PC-9 (cell line): ENCODE measurements around the gene PPP1R18. TPM values are rescaled to one million over a fixed set of nuclear protein-coding genes. Genes with fewer than 3 reads are reported as not detected.
"Not testable (repeated sequence)": the region's sequence is repeated elsewhere in the genome, so short reads cannot be mapped to it uniquely, and the experiment has no call there.

Experiments
- BruUV-seq: library from RNA; stranded (reverse); fragments of 400-500 nt; replicated peaks from 2 replicates; lab custom pipeline; 2021; lab: Mats Ljungman, UMichigan
- CTCF ChIA-PET: fragments of 300-600 bp; sonication (Branson Sonifier 250); formaldehyde crosslinking; loops from one replicate; lab custom pipeline; 2022; ENCODE audit warnings: antibody characterized with exemption; lab: Charles Lee
- POLR2A ChIA-PET: fragments of 300-600 bp; sonication (Branson Sonifier 250); formaldehyde crosslinking; loops from one replicate; lab custom pipeline; 2022; ENCODE audit warnings: antibody characterized with exemption; ENCODE audit not compliant: unreplicated experiment; lab: Charles Lee
- DNase-seq, 2 experiments: peaks; one replicate each; pipeline versions ENCODE4 v3.0.0 to v3.0.0-alpha.2; 2015 to 2022; ENCODE audit warnings: mixed read lengths in 1 of 2
- H2AFZ ChIP-seq: fragments of 200-600 bp; sonication (generic); 2 replicates; pipeline ENCODE4 v1.8.1; 2017; ENCODE audit warnings: antibody characterized with exemption
- H3F3A ChIP-seq: fragments of 200-600 bp; sonication (generic); 2 replicates; pipeline ENCODE4 v1.8.1; 2017; ENCODE audit warnings: antibody characterized with exemption, mild to moderate bottlenecking, low read depth; ENCODE audit not compliant: insufficient read depth
- H3K27ac ChIP-seq: fragments of 200-600 bp; sonication (generic); 2 replicates; pipeline ENCODE4 v1.6.1; 2016; ENCODE audit warnings: mixed run types
- H3K27me3 ChIP-seq: fragments of 200-600 bp; sonication (generic); 2 replicates; pipeline ENCODE4 v1.6.1; 2016; ENCODE audit warnings: low read depth, mixed run types; ENCODE audit not compliant: insufficient read depth
- H3K36me3 ChIP-seq: fragments of 200-600 bp; sonication (generic); 2 replicates; pipeline ENCODE4 v1.6.1; 2016; ENCODE audit warnings: low read depth, mixed run types
- H3K4me1 ChIP-seq: fragments of 200-600 bp; sonication (generic); replicated peaks from 2 replicates; pipeline ENCODE4 v1.6.1; 2016; ENCODE audit warnings: mixed run types; ENCODE audit not compliant: insufficient read depth
- H3K4me2 ChIP-seq: fragments of 200-600 bp; sonication (generic); 2 replicates; pipeline ENCODE4 v1.6.1; 2017; ENCODE audit warnings: mixed run types
- H3K4me3 ChIP-seq: fragments of 200-600 bp; sonication (generic); 2 replicates; pipeline ENCODE4 v1.6.1; 2016; ENCODE audit warnings: mixed run types
- H3K79me2 ChIP-seq: fragments of 200-600 bp; sonication (generic); 2 replicates; pipeline ENCODE4 v1.6.1; 2017; ENCODE audit warnings: low read depth, mixed run types
- H3K9me2 ChIP-seq: fragments of 200-600 bp; sonication (generic); 2 replicates; pipeline ENCODE4 v1.8.1; 2017; ENCODE audit warnings: mild to moderate bottlenecking; ENCODE audit not compliant: insufficient read depth
- H3K9me3 ChIP-seq: fragments of 200-600 bp; sonication (generic); 2 replicates; pipeline ENCODE4 v1.8.1; 2016; ENCODE audit warnings: low read depth; ENCODE audit not compliant: insufficient read depth
- H4K20me1 ChIP-seq: fragments of 200-600 bp; sonication (generic); 2 replicates; pipeline ENCODE4 v1.8.1; 2017; ENCODE audit not compliant: insufficient read depth
- CTCF ChIP-seq: fragments of 200-600 bp; sonication (generic); conservative IDR thresholded peaks from 2 replicates; pipeline ENCODE4 v1.6.1; 2017; ENCODE audit warnings: mixed run types, antibody characterized with exemption, mild to moderate bottlenecking, moderate library complexity
- EZH2 ChIP-seq: fragments of 200-600 bp; sonication (generic); IDR thresholded peaks from 2 replicates; pipeline ENCODE4 v1.8.0; 2017; ENCODE audit warnings: antibody characterized with exemption, low read depth
- intact Hi-C: fragments of 100-400 bp; cut with micrococcal nuclease; formaldehyde crosslinking; loops from one replicate; pipeline ENCODE4 v1.10.0; 2022; ENCODE audit not compliant: unreplicated experiment
- total RNA-seq: library from RNA; stranded (reverse); gene quantifications from 2 replicates; pipeline ENCODE4 v1.2.3, GENCODE V29; 2021

PPP1R18 gene
- total RNA-seq, 1 experiment from 2014 or later, result 68.6 TPM

DNA sequence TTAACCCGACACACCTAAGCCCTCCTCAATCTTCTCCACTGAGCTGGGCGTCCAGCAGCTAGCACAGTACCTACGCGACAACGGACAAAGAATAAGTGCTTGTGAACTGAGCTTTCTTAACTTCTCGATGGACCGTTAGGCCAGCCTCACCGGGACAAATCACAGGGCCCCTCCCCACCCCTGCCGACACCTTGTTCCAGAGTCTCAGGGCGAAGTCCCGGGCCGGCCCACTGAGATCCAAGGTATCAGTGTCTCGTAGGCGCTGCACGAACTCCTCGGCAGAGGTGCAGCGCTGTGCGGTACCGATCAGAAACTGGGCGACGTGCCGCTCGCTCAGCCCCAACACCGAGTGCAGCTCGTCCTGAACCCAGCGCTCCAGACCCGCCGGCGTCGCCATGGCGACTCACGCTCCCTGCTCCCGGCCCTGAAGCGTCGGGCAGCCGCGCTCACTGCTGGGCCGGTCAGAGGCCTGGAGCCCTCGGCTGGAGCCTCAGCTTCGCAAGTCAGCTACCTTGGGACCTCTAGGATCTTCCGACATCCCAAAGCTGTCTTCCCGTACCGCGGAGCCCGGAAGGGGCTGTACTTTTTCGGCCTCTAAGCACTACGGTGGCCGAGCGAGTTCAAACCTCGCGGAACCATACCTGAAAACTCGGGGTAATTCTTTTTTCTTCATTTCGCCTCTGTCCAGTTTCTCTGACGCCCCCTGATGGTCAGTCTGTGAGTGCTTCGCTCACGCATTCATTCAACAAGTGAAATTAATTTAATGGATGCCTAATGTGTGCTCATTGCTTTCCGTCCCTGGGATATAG lies 13.8 kb downstream of the PPP1R18 start, which contains the start of gene DHX16:
TSS of gene DHX16 (minus strand) at position 562 of the 809 bp plus-strand sequence. CDS start at position 397, 165 bp downstream.
- intact Hi-C loops, result loop anchor here (2.0 kb wide), 2 partner anchors 132 to 190 kb away; no protein-coding TSS in a partner anchor

DNA sequence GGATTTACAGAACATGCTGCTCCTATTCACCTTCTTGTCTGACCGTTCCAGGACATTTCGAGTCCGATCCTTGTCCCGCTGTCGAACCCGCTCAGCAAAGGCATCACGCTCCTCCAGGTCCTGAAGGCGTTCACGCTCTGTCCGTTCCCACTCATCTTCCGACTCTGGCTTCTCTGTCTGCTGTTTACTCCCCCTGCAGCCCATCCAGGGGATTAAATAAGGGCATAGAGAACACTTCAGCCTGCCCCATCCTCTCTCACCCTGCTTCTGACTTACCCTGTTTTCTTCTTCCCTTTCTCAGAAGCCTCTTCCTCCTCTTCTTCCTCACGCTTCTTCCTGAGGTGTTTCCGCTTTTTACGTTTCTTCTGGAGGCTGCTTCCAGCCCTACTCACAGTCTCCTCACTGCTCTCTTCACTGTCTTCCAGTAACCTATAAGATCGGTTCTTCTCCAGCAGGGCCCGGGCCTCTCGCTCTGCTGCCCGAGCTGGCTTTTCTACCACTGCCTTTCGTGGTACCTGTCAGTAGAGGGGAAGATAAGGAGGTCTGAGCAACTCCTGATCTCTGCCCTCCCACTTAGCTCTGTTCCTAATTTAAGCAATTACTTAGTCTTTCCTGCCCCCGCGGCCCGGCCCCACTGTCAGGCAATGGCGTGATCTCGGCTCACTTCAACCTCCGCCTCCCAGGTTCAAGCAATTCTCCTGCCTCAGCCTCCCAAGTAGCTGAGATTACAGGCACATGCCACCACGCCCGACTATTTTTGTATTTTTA lies 15.5 kb downstream of the PPP1R18 start:
- H3K9me2 ChIP-seq, result no peaks in the 10 kb centered on the region
- no TSS peak for BruUV-seq
- H3K79me2 ChIP-seq, result peaks cover 22% of the 10 kb centered on the region
- POLR2A ChIA-PET, result no interaction called here
- no peak overlapping the region for H3K27ac ChIP-seq
- no peaks in the 10 kb centered on the region for H3K27me3 ChIP-seq
- no peaks in the 10 kb centered on the region for H3K9me3 ChIP-seq
- TF ChIP-seq EZH2 (no peak), CTCF (no peak)
- DNase-seq, result no peak
- peaks cover 17% of the 10 kb centered on the region for H3K4me1 ChIP-seq
- no peaks in the 10 kb centered on the region; the same call in none of the 2 replicates for H4K20me1 ChIP-seq
- H3K36me3 ChIP-seq, result no peaks in the 10 kb centered on the region; the same call in 1 of the 2 replicates
- intact Hi-C loops, result no loop called here
- H3K4me3 ChIP-seq, result no peak overlapping the region; the same call in 1 of the 2 replicates
- H2AFZ ChIP-seq, result no peak overlapping the region
- H3F3A ChIP-seq, result peaks cover 8% of the 10 kb centered on the region; the same call in 1 of the 2 replicates
- CTCF ChIA-PET, result interaction anchor here (0.6 to 0.7 kb wide), 2 partner anchors 92 to 169 kb away, joined by 3 read pairs; no protein-coding TSS in a partner anchor
- peak overlapping the region; percentile 79 for H3K4me2 ChIP-seq

More for the DNA sequence above, 13.8 kb downstream of the PPP1R18 start, which contains the start of gene DHX16:
- peaks cover 17% of the 10 kb centered on the region for H3K4me1 ChIP-seq
- no peaks in the 10 kb centered on the region; the same call in 1 of the 2 replicates for H3K36me3 ChIP-seq
- no peaks in the 10 kb centered on the region for H3K9me2 ChIP-seq
- peaks cover 18% of the 10 kb centered on the region; the same call in 1 of the 2 replicates for H3F3A ChIP-seq
- no peaks in the 10 kb centered on the region for H3K9me3 ChIP-seq
- H2AFZ ChIP-seq, result peak within 1 kb of the TSS; percentile 94
- H3K4me2 ChIP-seq, result peak within 1 kb of the TSS; percentile 79
- peak within 1 kb of the TSS; percentile 89 for H3K4me3 ChIP-seq
- ChIA-PET CTCF (interaction anchor here (0.5 to 1.2 kb wide), 13 partner anchors 18 to 241 kb away, joined by 3 to 7 read pairs (median 4); partner anchors contain the start of genes MDC1 and NRM), POLR2A (interaction anchor here (0.6 to 0.8 kb wide), 4 partner anchors 20 to 187 kb away, joined by 4 to 48 read pairs (median 6); no protein-coding TSS in a partner anchor)
- BruUV-seq, result TSS peak; percentile 53
- no peak for TF ChIP-seq EZH2
- TF ChIP-seq CTCF, result peak; percentile 84
- peaks cover 22% of the 10 kb centered on the region for H3K79me2 ChIP-seq
- no peak within 1 kb of the TSS for H3K27ac ChIP-seq
- DNase-seq, result peak; percentile 88 to 96
- no peaks in the 10 kb centered on the region; the same call in none of the 2 replicates for H4K20me1 ChIP-seq
- no peaks in the 10 kb centered on the region for H3K27me3 ChIP-seq

GRCh38 chr6:30666300-30666699 lies 20.1 kb downstream of the PPP1R18 start:
- H3K9me2 ChIP-seq, H3K4me1 ChIP-seq, H3K9me3 ChIP-seq, BruUV-seq, H3K27ac ChIP-seq, DNase-seq, H4K20me1 ChIP-seq, H3K79me2 ChIP-seq, H3F3A ChIP-seq, H3K4me3 ChIP-seq, H2AFZ ChIP-seq, H3K4me2 ChIP-seq, POLR2A ChIA-PET, intact Hi-C loops, H3K27me3 ChIP-seq: not testable (repeated sequence)
- peaks cover 23% of the 10 kb centered on the region; the same call in 1 of the 2 replicates for H3K36me3 ChIP-seq
- CTCF ChIA-PET, result interaction anchor here (0.6 kb wide), 1 partner anchor 15 kb away, joined by 4 read pairs; no protein-coding TSS in a partner anchor
